Stimulated activated CD4-positive, alpha-beta T cell treated with anti-CD3 and anti-CD28 coated beads, Interleukin-4, amount 100 ng/mL, for 1 hour (primary cell): Measurements from ENCODE around the gene REC114.
"Not testable (repeated sequence)": the region's sequence is repeated elsewhere in the genome, so short reads cannot be mapped to it uniquely, and the experiment has no call there.

Experiments
- DNase-seq: peaks from one replicate; pipeline ENCODE4 v3.0.0-alpha.2; 2020

Gene REC114

GRCh38 chr15:73442968-73443367, at the start of gene REC114:
REC114 (plus strand) TSS chr15:73443164; CDS start chr15:73443186, 22 bp downstream.
- DNase-seq = no peak

GRCh38 chr15:73393336-73393735, 49.6 kb upstream of the REC114 start:
- DNase-seq = no peak

GRCh38 chr15:73394782-73395181, 48.2 kb upstream of the REC114 start:
- no peak for DNase-seq

GRCh38 chr15:73395671-73396070, 47.3 kb upstream of the REC114 start:
- no peak for DNase-seq

- DNase-seq = no peak
Observed at GRCh38 chr15:73397461-73397860, 45.5 kb upstream of the REC114 start.

- no peak for DNase-seq
Observed at GRCh38 chr15:73398861-73399260, 44.1 kb upstream of the REC114 start.

- not testable (repeated sequence) for DNase-seq
Observed at GRCh38 chr15:73400222-73400621, 42.7 kb upstream of the REC114 start.

- no peak for DNase-seq
Observed at GRCh38 chr15:73403171-73403570, 39.8 kb upstream of the REC114 start.

GRCh38 chr15:73414876-73415275, 28.1 kb upstream of the REC114 start:
- DNase-seq = no peak

GRCh38 chr15:73424506-73424905, 18.5 kb upstream of the REC114 start:
- no peak for DNase-seq

- no peak for DNase-seq
Observed at GRCh38 chr15:73425510-73425909, 17.5 kb upstream of the REC114 start.

GRCh38 chr15:73426323-73426994, 16.5 kb upstream of the REC114 start:
- DNase-seq = no peak

- DNase-seq = not testable (repeated sequence)
Observed at GRCh38 chr15:73431329-73431728, 11.6 kb upstream of the REC114 start.

GRCh38 chr15:73433873-73434272, 9.1 kb upstream of the REC114 start:
- no peak for DNase-seq

- DNase-seq = no peak
Observed at GRCh38 chr15:73436613-73437012, 6.4 kb upstream of the REC114 start.

- DNase-seq = no peak
Observed at GRCh38 chr15:73437543-73438109, 5.3 kb upstream of the REC114 start.

- DNase-seq = no peak
Observed at GRCh38 chr15:73438651-73439050, 4.3 kb upstream of the REC114 start.

- no peak for DNase-seq
Observed at GRCh38 chr15:73440571-73440970, 2.4 kb upstream of the REC114 start.

GRCh38 chr15:73442421-73442820, 543 bp upstream of the REC114 start:
- no peak for DNase-seq

GRCh38 chr15:73447471-73447870, 4.5 kb downstream of the REC114 start:
- not testable (repeated sequence) for DNase-seq

GRCh38 chr15:73448158-73448758, 5.3 kb downstream of the REC114 start:
- DNase-seq = not testable (repeated sequence)

GRCh38 chr15:73449980-73450379, 7.0 kb downstream of the REC114 start:
- DNase-seq = not testable (repeated sequence)

- DNase-seq = no peak
Observed at GRCh38 chr15:73454096-73454495, 11.1 kb downstream of the REC114 start.

GRCh38 chr15:73455876-73456275, 12.9 kb downstream of the REC114 start:
- DNase-seq = no peak
